GM21367 (cell line): ENCODE measurements around the gene MPPED1.

Experiments
- ATAC-seq: cut with Tn5 transposase; IDR thresholded peaks from one replicate; pipeline ENCODE4 v1.9.1; 2021; ENCODE audit not compliant: unreplicated experiment

Gene MPPED1

DNA sequence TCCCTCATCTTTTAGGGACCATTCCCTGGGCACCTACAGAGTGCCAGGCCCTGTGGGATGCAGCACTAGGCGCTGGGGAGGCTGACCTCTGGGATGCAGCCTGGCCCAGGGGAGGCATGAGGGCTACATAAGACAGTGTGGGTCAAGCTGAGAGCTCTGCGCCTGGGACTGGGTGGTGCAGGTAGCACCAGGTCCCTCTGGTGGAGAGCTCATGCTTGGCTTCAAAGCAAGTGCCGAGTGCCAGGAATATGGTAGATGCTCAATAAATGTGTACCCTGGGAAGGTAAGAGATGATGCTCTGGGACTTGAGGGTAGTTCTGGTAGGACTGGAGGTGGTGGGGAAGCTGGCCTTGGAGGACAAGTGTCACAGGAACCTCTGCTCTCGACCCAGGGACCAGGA, 2.0 kb upstream of the MPPED1 start:
- no peak for ATAC-seq

DNA sequence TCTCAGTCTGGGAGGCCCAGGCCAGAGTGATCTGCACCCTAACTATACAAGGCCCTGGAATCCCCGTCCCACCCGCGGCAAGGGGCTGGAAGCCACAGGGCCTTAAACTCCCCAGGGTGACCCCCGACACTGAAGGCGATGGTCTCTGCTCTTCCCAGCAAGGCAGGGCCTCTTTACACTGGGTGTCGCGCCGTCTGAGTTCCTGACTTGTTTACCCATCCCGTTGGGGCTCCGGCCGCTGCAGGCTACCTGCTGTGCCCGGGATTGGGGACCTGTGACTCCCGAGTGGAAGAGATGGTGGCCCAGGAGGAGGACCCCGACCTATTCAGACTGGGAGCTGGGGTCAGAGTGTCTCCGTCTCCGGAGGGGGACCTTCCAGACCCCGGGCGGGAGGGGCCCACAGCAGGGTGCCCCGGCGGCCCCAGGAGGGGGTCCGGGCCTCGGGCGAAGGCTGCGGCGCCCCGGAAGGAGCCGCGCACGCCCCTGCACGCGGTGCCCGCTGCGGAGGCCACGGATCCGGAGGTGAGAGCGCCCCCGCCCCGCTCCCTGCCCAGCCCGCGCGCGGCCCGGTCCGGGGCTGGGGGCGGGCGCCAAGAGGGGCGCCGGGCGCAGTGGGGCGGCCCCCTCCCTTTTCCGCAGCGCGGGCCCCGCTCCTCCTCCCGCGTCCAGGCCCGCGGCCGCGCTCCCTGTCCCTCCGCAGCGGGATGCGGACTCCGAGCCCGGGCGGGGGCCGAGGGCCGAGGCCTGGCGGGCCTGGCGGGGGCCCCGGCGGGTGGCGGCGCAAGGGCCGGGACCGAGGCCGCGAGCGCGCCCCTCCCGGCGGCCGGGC, 560 bp upstream of the MPPED1 start:
- ATAC-seq, result no peak

DNA sequence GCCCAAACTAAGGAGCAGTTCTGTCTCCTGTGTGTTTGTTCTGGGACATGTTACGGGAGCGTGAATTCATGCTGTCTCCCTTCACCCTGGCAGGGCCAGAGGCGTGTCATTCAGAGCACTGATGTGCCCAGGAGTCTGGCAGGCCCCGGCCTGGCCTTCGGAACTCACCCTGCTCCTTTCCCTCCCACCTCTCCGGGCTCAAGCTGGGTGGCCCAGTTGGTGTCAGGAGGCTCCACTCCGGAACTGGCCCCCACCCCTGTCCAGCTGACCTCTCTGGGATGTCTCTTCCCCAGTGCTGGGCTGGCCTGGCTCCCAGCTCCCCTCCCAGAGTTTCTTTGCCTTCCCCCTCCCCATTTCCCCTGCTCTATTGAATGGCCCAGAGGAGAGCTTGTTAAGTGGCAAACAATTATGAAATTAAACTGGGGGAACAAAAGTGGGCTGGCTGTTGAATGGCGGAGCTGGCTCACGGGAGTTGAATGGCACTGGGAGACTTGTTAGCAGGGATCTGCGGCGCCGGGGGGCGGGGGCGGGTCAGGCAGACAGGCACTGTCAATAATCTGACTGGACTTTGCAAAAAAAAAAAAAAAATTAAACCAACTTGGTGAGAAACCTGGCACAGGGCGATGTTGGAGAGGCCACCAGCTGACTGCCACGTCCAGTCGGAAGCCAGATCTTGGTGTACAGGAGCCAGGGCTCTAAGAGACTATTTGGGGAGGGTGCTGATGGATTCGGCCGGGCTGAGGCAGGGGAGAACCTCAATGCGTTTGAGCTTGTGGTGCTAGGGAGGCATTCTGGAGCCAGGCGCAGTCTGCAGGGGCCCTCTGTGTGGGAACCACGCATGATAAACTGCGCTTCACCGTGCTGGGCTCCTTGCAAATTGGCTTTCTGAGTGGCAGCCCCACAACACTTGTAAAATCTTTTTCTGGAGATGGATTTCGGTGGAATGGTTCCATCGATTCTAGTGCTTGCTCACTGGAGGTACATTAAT, 1.3 kb downstream of the MPPED1 start:
- no peak for ATAC-seq

DNA sequence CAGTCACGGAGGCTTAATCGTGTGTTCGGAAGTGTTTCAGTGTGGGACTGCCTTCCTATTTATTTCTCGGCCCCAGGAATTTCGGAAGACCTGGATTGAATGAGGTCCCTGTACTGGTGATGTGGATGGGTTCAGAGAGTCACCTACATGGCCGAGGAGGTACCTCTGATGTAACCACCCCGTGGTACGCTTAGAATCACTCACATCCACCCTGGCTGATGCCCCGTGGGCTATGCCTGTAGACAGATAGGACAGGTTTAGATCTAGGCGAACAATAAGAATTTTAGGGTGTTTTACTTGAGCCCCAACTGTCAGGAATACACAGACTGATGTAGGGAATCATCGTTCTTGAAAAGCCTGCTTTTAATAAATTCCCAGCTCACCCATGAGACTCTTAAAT, 2.0 kb downstream of the MPPED1 start:
- ATAC-seq, result no peak

DNA sequence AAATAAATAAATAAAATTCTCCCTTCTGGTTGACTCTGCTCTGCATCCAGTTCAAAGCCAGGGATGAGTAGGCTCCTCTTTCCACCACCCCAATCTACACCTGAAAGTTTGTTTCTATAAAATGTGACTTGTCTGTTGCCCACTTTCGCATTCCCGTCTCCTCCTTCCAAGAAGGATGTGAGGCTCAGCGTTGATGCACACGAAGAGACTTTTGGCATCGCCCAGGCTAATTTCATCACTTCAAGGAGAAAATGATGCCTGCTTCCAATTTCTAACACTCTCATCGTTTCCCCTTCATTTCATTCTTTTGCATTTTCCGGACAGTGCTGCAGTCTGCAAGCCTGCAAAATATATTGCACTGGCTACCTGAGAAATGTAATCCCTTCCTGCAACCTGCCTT, 3.9 kb downstream of the MPPED1 start:
- ATAC-seq, result no peak

DNA sequence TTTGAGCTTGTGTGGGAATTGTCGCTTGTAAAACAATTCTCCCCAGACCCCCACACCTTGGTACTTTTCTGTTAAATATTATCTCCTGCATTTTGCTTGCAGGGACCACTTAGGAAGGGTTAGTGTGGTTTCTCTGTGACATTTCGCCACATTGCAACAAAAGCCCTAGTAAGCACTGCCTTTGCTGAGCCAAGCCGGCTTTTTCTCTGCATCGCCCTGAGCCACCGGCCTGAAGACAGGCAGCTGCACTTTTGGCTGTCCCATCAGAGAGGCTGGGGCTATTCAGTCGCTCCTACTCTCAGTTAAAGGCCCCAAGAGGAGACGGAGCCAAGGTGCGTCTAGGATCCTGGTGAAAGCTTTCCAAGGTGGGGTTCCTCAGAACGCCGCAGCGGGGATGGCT, 5.7 kb downstream of the MPPED1 start:
- ATAC-seq, result no peak

DNA sequence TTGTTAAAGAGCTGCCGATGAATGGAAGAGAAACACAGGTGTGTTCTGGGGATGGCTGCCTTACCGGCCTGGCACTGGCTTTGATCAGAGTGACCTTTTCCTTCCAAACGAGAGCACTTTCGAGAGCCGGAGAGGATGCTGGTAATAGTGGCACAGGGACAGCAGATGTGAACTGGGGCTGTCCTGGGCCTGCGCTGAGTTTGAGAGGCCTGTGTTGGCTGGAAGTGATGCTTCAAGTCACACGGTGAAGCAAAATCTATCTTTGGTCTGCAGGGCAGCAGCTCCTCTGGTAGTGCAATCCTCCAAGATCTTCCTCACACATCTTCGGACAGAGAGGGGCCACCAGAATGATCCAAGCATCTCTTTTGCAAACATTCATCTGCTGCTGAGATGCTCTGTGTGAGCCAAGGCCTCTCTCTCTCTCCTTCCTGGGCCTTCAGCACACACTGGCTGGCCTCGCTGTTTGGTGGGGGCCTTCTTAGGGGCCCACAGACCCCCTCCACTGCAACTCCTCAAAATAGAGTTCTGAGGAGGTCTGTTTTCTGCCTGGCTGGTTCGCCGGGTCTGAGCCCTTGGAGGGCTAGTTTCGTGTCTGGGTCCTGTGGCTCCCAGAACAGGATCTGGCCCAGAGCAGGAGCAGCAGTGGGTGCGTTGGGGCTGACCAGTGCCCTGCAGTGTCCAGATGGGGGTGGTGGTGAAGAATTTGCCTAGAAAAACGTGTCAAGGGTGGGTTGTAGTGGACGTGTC, 6.4 kb downstream of the MPPED1 start:
- no peak for ATAC-seq

DNA sequence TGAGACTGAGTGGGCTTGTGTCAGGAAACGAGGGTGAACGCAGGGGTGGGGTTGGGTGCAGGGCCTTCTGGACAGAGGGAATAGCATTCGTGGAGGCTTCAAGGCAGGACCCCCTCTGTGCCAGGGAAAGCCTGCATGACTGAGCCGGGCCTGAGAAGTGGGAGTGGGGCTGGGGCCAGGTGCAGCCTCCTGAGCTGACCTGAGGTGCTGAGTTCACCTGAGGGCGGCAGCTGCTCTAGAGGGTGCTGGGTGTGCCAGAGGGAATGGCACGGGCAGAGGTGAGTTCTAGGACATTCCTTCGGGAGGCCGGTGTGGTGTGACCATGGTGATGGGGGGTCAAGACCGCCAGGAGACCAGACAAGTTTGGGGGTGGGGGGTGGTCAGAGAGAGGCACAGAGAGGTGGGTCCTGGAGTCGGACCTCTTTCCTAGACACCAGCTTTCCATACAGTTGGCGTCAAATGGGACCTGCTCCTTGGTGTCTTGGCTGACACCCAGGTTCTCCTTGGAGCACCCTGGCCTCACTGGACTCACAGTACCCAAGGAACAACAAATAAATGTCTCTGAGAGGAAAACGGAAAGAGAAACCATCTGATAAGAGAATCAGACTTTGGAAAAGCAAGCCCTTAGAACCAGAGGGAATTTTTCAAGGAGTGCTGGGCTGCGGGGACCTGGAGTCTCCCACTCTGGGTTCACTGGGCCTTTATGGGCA, 7.7 kb downstream of the MPPED1 start:
- ATAC-seq, result no peak

DNA sequence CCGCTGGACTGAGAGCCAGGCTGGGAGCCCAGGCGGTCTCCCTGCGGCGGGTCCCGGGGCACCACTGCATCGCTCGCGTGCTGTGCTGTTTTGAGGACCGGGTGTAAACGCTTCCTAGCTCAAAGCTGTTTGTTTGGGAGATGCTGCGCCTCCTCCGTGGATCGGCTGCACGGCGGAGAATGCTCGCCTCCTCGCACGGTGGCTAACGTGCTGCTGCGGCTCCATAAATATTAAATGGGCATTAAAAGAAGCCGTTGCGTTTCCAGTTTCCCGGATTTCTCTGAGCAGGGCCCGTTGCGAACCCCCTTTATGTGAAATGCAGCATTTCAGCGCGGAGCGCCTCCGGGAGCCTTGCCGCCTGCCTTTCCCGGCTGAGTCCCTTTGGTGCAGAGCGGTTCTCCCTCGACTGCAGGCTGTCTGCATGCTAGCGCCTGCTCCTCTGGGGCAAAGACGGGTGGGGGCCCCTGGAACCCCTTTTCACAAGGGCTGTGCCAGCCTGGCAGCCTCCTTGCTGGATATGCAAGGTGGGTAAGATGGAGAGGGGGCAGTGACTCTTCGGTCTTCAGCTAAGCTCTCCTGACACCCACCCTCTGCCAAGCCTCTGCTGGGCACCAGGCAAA, 9.3 kb downstream of the MPPED1 start:
- no peak for ATAC-seq

DNA sequence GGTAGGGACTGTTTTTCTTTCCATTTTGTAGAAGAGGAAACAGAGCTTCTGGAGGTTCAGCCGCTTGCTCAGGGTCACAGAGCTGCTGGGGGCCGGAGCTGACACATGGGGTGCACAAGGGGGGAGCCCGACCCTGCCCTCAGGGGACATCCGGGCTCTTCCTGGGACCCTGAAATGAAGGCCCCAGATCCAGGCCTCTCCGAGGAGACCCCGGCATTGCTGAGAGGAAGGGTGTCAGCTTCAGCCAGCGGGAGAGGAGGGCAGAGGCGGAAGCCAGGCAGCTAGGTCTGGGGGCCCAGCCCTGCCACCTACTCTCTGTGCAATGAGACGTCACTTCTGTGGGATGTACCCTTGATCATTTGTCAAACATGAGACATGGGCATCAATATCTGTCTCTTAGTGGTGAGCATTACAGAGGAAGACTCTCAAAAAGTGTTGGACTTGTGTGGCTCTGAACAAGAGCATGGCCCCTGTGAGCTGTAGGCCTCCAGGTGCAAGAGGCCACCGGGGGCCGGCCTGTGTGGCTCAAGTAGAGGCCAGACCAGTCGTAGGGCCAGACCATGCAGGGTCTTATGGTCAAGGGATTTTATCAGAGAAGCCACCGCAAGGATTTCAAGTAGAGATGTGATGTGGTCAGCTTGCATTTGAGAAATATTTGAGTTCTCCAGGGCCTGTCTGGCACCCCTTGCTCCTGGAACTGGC, 10.3 kb downstream of the MPPED1 start:
- ATAC-seq, result no peak

DNA sequence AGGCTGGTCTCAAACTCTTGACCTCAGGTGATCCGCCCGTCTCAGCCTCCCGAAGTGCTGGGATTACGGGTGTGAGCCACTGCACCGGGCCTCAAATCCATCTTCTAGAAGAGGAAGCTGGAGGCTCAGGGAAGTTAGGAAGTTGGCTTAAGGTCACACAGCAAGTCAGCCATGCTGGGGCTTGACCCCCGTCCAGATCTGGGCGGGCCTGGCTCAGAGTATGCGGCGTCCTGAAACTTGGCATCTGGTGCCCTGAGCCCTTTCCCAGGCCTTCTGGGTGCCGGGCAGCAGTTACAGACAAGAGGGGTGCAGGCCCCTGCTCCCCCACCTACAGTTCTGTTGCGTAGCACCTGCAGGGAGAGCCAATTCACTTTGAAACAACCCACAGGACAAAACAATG, 11.2 kb downstream of the MPPED1 start:
- ATAC-seq, result no peak

DNA sequence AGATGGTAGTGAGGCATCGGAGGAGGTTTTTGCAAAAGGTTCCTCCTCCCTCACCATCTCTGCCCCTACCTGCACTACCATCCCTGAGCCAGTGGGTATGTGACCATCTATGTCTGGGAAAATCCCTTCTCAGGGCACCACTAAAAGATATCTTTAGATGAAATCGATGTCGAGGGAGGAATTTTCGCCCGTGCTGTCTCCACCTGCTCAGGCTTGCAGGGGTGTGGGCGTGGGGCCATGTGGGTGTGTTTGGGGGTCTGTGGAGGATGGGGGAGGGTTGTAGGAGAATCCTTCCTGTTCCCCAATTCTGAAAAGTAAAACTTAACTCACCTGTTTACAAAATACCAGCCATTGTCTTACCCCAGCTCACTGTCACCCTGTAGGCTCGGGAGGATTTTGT, 12.4 kb downstream of the MPPED1 start:
- ATAC-seq, result no peak

DNA sequence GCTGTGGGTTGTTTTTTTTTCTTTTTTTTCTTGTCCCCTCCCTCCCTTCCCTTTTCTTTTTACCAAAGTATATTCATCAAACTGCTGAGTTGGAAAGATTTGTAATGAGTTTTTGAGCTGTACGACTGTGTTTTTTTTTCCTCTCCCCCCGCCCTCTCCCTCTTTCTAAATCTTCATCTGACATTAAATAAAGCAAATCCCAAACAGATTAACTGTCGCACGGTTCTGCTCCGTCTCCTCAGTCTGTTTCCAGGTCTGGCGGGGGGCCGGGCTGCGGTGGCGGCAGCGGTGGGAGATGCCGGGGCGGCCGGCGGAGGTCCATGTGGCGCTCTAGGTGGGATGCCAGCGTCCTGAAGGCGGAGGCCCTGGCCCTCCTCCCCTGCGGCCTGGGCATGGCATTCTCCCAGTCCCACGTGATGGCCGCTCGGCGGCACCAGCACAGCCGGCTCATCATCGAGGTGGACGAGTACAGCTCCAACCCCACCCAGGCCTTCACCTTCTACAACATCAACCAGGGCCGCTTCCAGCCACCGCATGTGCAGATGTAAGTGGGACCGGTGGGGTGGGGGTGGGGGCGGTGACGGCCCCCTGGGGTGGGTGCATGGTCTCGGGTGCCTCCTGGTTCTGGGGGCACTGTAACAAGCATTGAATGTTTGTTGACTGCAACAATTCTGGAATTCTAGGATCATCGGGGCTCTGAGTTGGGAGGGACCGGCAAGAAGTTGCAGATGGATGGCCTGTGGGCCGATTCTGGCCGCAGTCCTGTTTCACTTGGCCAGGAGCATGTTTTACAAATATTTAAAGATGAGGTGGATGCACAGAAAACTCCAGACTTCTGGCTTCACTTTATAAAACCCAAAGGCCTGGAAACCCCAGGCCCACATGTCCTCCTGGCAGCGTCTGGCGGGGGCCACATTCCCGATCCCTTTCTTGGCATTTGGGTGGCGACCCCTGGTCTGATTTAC, 13.1 kb downstream of the MPPED1 start:
- no peak for ATAC-seq

DNA sequence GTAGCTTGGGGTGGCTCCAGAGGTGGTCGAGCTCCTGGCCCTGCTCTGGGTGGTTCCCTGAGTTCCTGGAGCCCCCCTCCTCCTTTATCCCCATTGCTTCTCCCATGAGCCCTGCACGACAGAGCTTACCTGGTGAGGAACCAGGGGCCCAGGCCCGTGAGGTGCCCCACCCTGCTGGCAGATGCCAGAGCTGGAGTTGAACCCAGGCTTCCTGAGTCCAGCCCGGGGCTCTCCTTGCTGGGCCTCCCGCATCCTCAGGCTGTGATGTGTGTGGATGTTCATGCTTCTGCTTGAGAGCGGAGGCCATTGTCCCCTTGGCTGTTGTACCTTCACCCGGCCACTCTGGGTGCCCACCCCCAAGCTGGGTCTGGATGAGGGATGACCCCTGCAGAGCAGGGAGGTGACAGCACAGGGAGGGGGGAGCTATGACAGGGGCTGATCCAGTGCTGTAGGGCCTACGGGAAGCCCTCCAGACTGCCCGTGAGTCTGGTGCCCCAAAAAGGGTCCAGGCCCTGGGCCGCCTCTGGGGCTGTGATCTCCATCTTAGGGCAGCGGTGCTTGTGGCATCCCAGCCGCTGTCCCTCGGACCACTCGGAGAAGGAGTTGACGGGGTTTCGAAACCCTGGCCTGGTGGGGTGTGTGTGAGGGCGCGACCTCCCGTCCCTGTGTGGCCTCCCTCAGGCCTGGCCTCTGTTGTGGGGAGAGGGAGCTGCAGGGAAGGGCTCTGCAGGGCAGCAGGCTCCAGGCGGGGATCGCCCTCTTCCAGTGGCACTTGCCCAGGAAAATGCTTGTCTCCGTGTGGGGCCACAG, 14.4 kb downstream of the MPPED1 start:
- ATAC-seq, result no peak

DNA sequence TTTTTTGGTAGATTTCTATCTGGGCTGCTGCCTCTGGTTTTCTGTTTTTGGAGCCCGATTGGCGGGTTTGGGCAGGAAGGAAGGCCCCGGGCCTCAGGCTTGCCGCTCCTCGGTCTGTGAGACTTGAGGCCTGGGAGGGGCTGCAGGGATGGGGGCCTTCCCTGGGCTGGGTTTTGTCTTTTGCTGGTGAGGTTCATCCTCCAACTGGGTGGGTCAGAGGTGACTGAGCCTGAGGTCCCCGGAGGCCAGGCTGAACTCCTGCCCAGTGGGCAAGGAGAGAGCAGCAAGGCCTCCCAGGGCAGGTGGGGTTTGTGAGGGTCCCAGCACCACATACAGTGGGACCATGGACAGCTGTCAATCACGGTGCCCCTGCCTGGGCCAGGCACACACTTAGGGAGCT, 15.0 kb downstream of the MPPED1 start:
- ATAC-seq, result no peak

DNA sequence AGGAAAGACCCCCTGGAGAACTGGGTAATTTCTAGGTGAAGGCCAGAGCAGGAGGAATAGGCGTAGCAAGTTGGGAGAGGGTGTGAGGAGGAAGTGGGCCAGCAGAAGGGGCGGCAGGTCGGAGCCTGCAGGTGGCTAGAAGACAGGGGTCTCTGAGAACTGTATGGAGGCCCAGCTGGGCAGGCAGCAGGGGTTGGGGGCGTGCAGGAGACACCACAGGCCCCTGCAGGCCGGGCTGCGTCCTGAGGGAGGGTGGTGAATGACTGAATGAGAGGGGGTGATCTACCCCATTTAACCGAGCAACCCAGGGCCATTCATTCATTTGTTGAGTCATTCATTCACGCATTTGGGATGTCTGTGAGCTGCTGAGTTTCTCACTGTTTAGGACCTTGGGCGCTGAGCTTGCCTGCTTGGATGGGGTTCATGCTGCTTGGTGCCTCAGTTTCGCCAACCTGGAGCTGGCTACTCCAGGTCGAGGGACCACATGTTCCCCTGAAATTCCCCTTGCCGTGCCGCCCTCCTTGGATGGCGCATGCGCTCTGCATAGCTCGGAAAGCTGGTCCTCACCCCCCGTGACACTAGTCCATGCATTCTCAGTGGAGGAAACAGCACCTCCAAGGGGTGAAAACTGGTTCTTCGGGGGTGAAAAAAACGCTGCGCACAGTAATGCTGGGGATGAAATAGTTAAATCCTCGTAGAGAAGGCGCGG, 15.6 kb downstream of the MPPED1 start:
- ATAC-seq, result no peak

DNA sequence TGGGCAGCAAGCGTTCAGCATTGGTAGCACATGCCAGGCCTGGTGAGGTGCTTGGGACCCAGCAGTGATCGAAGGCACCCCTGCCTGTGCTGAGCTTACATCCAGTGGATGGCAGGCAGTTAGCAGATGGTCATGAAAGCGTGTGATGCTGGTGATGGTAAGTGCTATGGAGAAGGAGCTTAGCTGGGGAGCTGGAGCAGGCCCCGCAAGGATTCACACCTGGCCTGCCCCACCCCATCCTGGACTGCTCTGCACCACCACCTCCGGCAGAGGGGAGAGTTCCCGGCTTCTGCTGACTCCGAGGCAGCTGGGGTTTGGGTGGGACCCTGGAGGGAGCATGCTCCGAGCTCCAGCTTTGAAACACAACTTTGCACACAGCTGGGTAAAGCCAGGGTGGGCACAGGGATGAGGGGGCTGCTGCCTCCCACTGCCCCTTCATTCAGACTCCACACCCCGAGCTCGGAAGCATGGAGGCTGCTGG, 16.2 kb downstream of the MPPED1 start:
- ATAC-seq, result no peak
